HEK293 (cell line): ENCODE data around the gene LETM1.

ENCODE experiments used
- CTCF ChIA-PET: fragments of 350-600 bp; formaldehyde crosslinking; extraction: SDS; loops from one replicate; lab custom pipeline; 2021; ENCODE audit warnings: antibody characterized with exemption; lab: Yijun Ruan, JAX
- POLR2A ChIA-PET: fragments of 300-600 bp; formaldehyde crosslinking; extraction: SDS; loops from one replicate; lab custom pipeline; 2020; ENCODE audit warnings: antibody characterized with exemption, inconsistent platforms; lab: Yijun Ruan, JAX
- H3K27ac ChIP-seq: fragments of 200-500 bp; sonication (Bioruptor generic); 2 replicates; pipeline ENCODE4 v1.5.1; 2014; ENCODE audit warnings: low read depth, low read length, control low read depth, inconsistent platforms; ENCODE audit errors: extremely low read depth
- H3K36me3 ChIP-seq, 2 experiments: fragments of 200-500 bp in 1 of 2; sonication (Bioruptor generic) in 1 of 2; 1 replicate in 1 of 2; 2 replicates in 1 of 2; pipeline ENCODE4 v1.5.1; 2014 to 2017; ENCODE audit warnings: inconsistent platforms in 2 of 2, low read length in 2 of 2; ENCODE audit not compliant: control insufficient read depth in 2 of 2, insufficient read depth in 1 of 2
- H3K4me1 ChIP-seq: fragments of 200-500 bp; sonication (Bioruptor generic); 2 replicates; pipeline ENCODE4 v1.5.1; 2014; ENCODE audit warnings: mild to moderate bottlenecking, low read length, inconsistent platforms; ENCODE audit not compliant: control insufficient read depth, insufficient read depth
- H3K4me3 ChIP-seq: 2 replicates; pipeline ENCODE4 v1.5.1; 2011; ENCODE audit warnings: low read depth, mild to moderate bottlenecking, control low read depth, low read length, moderate library complexity
- H3K9me3 ChIP-seq: fragments of 200-500 bp; sonication (Bioruptor generic); 2 replicates; pipeline ENCODE4 v1.5.1; 2014; ENCODE audit warnings: low read depth, low read length, inconsistent platforms; ENCODE audit not compliant: control insufficient read depth, insufficient read depth
- HIC1 ChIP-seq: fragments of 450-650 bp; formaldehyde crosslinking; IDR thresholded peaks from 2 replicates; pipeline ENCODE4 v1.5.1; 2016; ENCODE audit warnings: missing biosample characterization, missing genetic modification characterization
- HOXC10 ChIP-seq: sonication (generic); formaldehyde crosslinking; IDR thresholded peaks from 2 replicates; pipeline ENCODE4 v1.8.1; 2023; ENCODE audit warnings: mild to moderate bottlenecking, missing genetic modification reagents
- PRDM4 ChIP-seq: fragments of 450-650 bp; formaldehyde crosslinking; IDR thresholded peaks from 2 replicates; pipeline ENCODE4 v1.5.1; 2017; ENCODE audit warnings: missing biosample characterization, missing genetic modification characterization
- REPIN1 ChIP-seq: fragments of 450-650 bp; formaldehyde crosslinking; IDR thresholded peaks from 2 replicates; pipeline ENCODE4 v1.5.1; 2017; ENCODE audit warnings: missing biosample characterization, missing genetic modification characterization, low read depth
- SALL2 ChIP-seq: fragments of 450-650 bp; formaldehyde crosslinking; IDR thresholded peaks from 2 replicates; pipeline ENCODE4 v1.5.0; 2017; ENCODE audit warnings: missing biosample characterization, mild to moderate bottlenecking, missing genetic modification characterization, borderline replicate concordance
- TRIM28 ChIP-seq: IDR thresholded peaks from 2 replicates; pipeline ENCODE4 v1.6.1; 2011; ENCODE audit warnings: low read length, control low read depth, borderline replicate concordance
- ZNF138 ChIP-seq: fragments of 450-650 bp; formaldehyde crosslinking; IDR thresholded peaks from 2 replicates; pipeline ENCODE4 v1.5.1; 2016; ENCODE audit warnings: missing biosample characterization, missing genetic modification characterization, borderline replicate concordance
- ZNF146 ChIP-seq: fragments of 450-650 bp; formaldehyde crosslinking; IDR thresholded peaks from 2 replicates; pipeline ENCODE4 v1.5.1; 2016; ENCODE audit warnings: missing biosample characterization, missing genetic modification characterization
- ZNF157 ChIP-seq: fragments of 450-650 bp; formaldehyde crosslinking; IDR thresholded peaks from 2 replicates; pipeline ENCODE4 v1.5.1; 2016; ENCODE audit warnings: missing biosample characterization, missing genetic modification characterization
- ZNF16 ChIP-seq: fragments of 450-650 bp; formaldehyde crosslinking; IDR thresholded peaks from 2 replicates; pipeline ENCODE4 v1.5.1; 2016; ENCODE audit warnings: low read depth, missing biosample characterization, missing genetic modification characterization
- ZNF18 ChIP-seq: fragments of 450-650 bp; formaldehyde crosslinking; IDR thresholded peaks from 2 replicates; pipeline ENCODE4 v1.5.1; 2016; ENCODE audit warnings: missing biosample characterization, missing genetic modification characterization
- ZNF184 ChIP-seq: fragments of 450-650 bp; IDR thresholded peaks from 2 replicates; pipeline ENCODE4 v1.5.1; 2018; ENCODE audit warnings: missing biosample characterization, mild to moderate bottlenecking, missing genetic modification characterization
- ZNF23 ChIP-seq: fragments of 450-650 bp; formaldehyde crosslinking; IDR thresholded peaks from 2 replicates; pipeline ENCODE4 v1.5.1; 2016; ENCODE audit warnings: missing biosample characterization, missing genetic modification characterization, borderline replicate concordance
- ZNF324 ChIP-seq: fragments of 450-650 bp; formaldehyde crosslinking; IDR thresholded peaks from 2 replicates; pipeline ENCODE4 v1.5.1; 2016; ENCODE audit warnings: missing biosample characterization, missing genetic modification characterization
- ZNF48 ChIP-seq: fragments of 450-650 bp; formaldehyde crosslinking; IDR thresholded peaks from 2 replicates; pipeline ENCODE4 v1.5.1; 2016; ENCODE audit warnings: missing biosample characterization, missing genetic modification characterization
- ZNF514 ChIP-seq: fragments of 450-650 bp; formaldehyde crosslinking; IDR thresholded peaks from 2 replicates; pipeline ENCODE4 v1.5.1; 2016; ENCODE audit warnings: missing biosample characterization, missing genetic modification characterization
- ZNF548 ChIP-seq: fragments of 450-650 bp; formaldehyde crosslinking; IDR thresholded peaks from 2 replicates; pipeline ENCODE4 v1.5.1; 2016; ENCODE audit warnings: missing biosample characterization, missing genetic modification characterization
- ZNF600 ChIP-seq: fragments of 450-650 bp; formaldehyde crosslinking; IDR thresholded peaks from 2 replicates; pipeline ENCODE4 v1.5.1; 2016; ENCODE audit warnings: missing biosample characterization, missing genetic modification characterization
- ZNF660 ChIP-seq: fragments of 450-650 bp; IDR thresholded peaks from 2 replicates; pipeline ENCODE4 v1.5.1; 2018; ENCODE audit warnings: missing biosample characterization, mild to moderate bottlenecking, missing genetic modification characterization
- ZSCAN23 ChIP-seq: fragments of 450-650 bp; formaldehyde crosslinking; IDR thresholded peaks from 2 replicates; pipeline ENCODE4 v1.5.1; 2016; ENCODE audit warnings: missing biosample characterization, missing genetic modification characterization

Gene LETM1

GRCh38 chr4:1815096-1815996 lies 40.6 kb downstream of the LETM1 start:
- POLR2A ChIA-PET: no interaction called here
- CTCF ChIA-PET: interaction anchor here (0.6 to 1.9 kb wide), 4 partner anchors 67 to 182 kb away, joined by 3 to 9 read pairs (median 4); no protein-coding TSS in a partner anchor

GRCh38 chr4:1814453-1814852 lies 41.5 kb downstream of the LETM1 start:
- TF ChIP-seq ZSCAN23 (tag by site-specific recombination): no peak
- no peak for TF ChIP-seq SALL2 (tag by site-specific recombination)
- TF ChIP-seq PRDM4 (tag by site-specific recombination): no peak
- TF ChIP-seq HIC1 (tag by site-specific recombination): no peak
- no peak for TF ChIP-seq ZNF660 (tag by site-specific recombination)
- no peak for TF ChIP-seq ZNF157 (tag by site-specific recombination)
- no peak for TF ChIP-seq ZNF548
- no peak for TF ChIP-seq ZNF184
- TF ChIP-seq ZNF146 (tag by site-specific recombination): no peak
- TF ChIP-seq ZNF600 (tag by site-specific recombination): no peak
- no peak for TF ChIP-seq HOXC10 (CRISPR knock-in tag)
- ChIA-PET CTCF (interaction anchor here (0.6 to 7.9 kb wide), 5 partner anchors 46 to 183 kb away, joined by 3 to 148 read pairs (median 4); no protein-coding TSS in a partner anchor), POLR2A (interaction anchor here (0.7 kb wide), 1 partner anchor 93 kb away, joined by 3 read pairs; no protein-coding TSS in a partner anchor)
- Histone ChIP-seq H3K4me3 (no peak overlapping the region), H3K4me1 (no peaks in the 10 kb centered on the region), H3K27ac (no peak overlapping the region), H3K36me3 (peaks cover 5 to 68% of the 10 kb centered on the region in 2 experiments; a peak in 2 of 3 replicates), H3K9me3 (no peaks in the 10 kb centered on the region)

More at GRCh38 chr4:1815096-1815996, 40.6 kb downstream of the LETM1 start:
- TF ChIP-seq REPIN1 (tag by site-specific recombination): no peak
- TF ChIP-seq TRIM28: no peak
- TF ChIP-seq ZNF16 (tag by site-specific recombination): no peak
- TF ChIP-seq ZNF48 (tag by site-specific recombination): no peak
- no peak for TF ChIP-seq ZNF324 (tag by site-specific recombination)
- no peak for TF ChIP-seq ZNF23 (tag by site-specific recombination)
- no peak for TF ChIP-seq ZNF514 (tag by site-specific recombination)
- no peak for TF ChIP-seq ZNF18 (tag by site-specific recombination)
- no peak for TF ChIP-seq ZNF138 (tag by site-specific recombination)
- H3K36me3 ChIP-seq: peaks cover 5 to 77% of the 10 kb centered on the region in 2 experiments; a peak in 2 of 3 replicates
- H3K4me1 ChIP-seq: no peaks in the 10 kb centered on the region
- no peaks in the 10 kb centered on the region for H3K9me3 ChIP-seq
- H3K27ac ChIP-seq: no peak overlapping the region
- no peak overlapping the region for H3K4me3 ChIP-seq
